ENCODE data around the gene AGTRAP.

Gene AGTRAP

DNA sequence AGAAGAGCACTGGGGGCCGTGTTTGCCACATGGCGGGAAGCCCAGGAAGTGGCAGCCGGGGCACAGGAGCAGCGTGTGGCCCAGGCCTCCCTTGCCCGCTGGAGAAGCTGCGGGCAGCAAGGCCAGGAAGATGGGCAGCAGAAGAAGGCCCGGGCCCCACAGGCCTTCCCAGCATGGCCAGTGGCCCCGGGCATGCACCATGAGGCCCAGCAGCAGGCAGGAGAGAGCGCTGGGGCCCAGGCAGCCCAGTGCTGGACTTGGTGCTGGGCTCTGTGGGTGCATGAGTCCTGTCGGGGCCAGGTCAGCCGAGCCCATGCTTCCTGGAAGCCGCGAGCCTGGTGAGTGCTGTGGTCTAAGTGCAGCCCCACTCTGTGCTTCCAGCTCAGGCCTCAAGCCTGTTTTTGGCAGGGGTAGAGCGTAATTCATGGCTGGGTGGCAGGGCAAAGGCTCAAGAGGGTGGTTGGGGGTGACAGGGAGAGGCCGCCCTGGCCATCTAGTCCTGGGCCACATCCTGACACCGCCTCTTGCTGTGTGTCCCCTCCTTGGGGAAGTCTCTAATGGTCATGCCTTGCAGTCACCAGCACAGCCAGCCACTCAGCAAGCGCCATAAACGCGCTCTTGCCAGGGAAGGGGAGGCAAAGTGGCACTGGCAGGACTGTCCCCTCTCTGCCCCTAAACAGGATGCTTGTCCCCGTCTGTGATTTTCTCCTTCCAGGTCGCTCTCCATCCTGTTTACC, 48.5 kb downstream of the AGTRAP start:
- no peak for DNase-seq (ENCODE audit: low spot score)

DNA sequence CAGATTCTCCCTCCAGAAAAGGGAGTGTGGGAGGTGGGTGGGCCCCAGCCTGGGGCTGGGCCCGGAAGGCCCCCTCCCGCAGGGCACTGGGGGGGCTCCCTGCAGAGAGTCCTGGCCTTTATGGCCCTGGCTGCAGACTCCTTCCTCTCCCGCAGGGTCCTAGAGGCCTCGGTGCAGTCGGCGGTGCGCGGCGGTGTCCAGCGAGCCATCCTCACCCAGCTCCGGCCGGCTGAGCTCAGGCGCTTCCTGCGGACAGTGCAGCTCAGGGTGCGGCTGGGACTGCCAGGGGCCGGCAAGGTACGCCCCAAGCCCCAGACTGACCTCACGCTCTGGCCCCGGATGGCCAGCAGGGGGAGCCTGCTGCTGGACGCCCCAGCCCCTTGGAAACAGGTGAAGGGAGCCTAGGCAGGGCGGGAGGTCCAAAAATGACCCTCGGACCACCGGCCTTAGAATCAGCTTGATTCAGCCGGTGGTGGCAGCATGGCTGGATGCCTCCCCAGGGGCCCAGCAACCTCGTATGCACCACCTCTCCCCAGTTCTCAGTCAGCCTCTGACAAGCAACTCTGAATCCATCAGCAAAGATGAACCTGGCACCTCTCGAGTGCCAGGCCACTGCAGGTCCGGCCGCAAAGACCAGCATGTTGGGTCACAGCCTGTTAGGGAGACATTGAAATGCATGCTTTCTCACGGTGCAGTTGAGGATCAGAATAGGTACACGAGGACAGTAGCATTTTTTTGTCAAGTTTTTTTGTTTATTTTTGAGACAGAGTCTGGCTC, 49.2 kb downstream of the AGTRAP start:
- DNase-seq (ENCODE audit: low spot score): no peak

DNA sequence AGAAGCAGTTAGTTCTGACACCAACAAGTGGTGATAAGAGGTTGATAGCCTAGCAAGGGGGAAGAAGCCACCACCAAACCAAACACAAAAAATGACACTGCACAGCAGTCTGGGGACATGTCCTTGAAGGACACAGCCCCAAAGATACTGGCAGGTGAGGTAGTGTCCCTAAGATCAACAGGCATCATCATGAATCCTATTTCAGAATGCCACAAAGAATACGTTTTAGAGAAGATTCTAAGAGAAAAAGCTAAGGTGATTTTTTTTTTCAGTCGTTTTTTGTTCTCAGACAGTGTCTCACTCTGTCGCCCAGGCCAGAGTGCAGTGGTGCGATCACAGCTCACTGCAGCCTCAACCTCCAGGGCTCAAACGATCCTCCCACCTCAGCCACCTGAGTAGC, 50.2 kb downstream of the AGTRAP start:
- DNase-seq (ENCODE audit: low spot score): no peak

GRCh38 chr1:11787251-11787803, 51.4 kb downstream of the AGTRAP start:
- DNase-seq (ENCODE audit: low spot score): no peak

- no peak for DNase-seq (ENCODE audit: low spot score)
Measured at GRCh38 chr1:11787804-11788436, 52.0 kb downstream of the AGTRAP start.

DNA sequence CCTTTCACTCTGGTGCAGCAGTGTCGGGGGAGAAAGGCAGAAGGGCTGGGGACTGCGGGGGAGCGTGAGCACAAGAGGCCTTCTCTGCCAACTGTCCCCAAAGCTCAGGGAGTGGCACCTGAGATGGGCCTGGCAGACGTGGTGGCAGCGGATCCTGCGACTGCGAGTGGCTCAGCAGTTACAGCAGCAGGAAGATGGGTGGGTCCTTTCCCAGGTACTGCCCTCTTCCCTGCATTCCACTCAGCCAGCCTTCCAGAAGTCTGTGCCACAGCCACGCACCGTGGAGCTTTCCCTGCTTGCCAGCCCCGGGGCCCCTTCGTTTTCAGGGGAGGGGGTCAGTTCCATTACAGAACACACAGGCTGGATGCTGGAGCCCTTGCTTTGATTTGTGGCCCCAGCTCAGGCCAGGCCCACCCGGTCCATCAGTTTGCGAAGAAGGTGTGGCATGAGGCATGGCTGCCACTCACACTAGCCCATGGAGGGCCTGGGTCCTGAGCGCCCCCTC, 52.7 kb downstream of the AGTRAP start:
- no peak for DNase-seq (ENCODE audit: low spot score)

GRCh38 chr1:11789126-11790067, 53.5 kb downstream of the AGTRAP start:
- no peak for DNase-seq (ENCODE audit: low spot score)

GRCh38 chr1:11790101-11790879, 54.4 kb downstream of the AGTRAP start:
- no peak for DNase-seq (ENCODE audit: low spot score)

- no peak for DNase-seq (ENCODE audit: low spot score)
Measured at GRCh38 chr1:11790880-11791715, 55.2 kb downstream of the AGTRAP start.

GRCh38 chr1:11792106-11792505, 56.2 kb downstream of the AGTRAP start:
- DNase-seq (ENCODE audit: low spot score): no peak

GRCh38 chr1:11793819-11794218, 57.9 kb downstream of the AGTRAP start:
- DNase-seq (ENCODE audit: low spot score): no peak

- DNase-seq (ENCODE audit: low spot score): no peak
Measured at GRCh38 chr1:11794446-11795237, 58.7 kb downstream of the AGTRAP start.

- no peak for DNase-seq (ENCODE audit: low spot score)
Measured at GRCh38 chr1:11795238-11795890, 59.4 kb downstream of the AGTRAP start.

GRCh38 chr1:11796036-11796828, 60.3 kb downstream of the AGTRAP start:
- no peak for DNase-seq (ENCODE audit: low spot score)

- DNase-seq (ENCODE audit: low spot score): no peak
Measured at GRCh38 chr1:11797525-11798216, 61.7 kb downstream of the AGTRAP start.

DNA sequence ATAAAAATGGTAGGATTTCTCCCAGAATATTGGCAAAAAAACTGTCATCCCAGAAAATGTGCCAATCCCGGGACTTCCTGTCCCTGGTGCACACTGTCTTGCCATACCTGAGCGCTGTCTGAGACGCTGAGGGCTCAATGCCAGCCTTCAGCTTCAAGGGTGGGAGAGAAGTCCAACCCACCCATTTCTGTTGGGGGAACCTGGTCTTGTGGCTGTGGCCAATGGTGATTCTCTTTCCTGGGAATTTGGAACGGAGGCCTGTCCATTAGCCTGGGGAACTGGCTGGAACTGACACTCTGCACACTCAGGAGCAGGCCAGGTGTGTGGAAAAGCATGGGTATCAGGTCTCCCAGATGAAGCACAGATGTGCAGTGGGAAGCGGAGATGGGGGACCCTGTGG, 63.2 kb downstream of the AGTRAP start:
- DNase-seq (ENCODE audit: low spot score): no peak

DNA sequence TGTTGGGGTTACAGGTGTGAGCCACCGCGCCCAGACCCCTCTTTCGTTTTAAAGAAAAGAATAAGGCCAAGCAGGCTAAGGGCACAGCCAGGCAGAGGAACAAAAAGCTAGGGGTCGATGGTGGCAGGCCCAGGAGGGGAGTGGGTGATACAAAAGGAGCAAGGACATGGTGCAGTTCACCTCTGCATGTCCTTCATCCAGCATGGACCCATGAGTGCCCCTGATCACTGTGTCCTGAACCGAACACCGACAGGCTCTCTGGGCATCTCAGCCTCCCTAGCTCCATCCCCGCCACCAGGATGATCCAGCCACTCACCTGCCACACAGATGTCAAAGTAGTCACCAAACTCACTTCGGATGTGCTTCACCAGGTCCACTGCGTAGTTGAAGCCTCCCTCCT, 64.0 kb downstream of the AGTRAP start:
- no peak for DNase-seq (ENCODE audit: low spot score)

All from RKO (cell line).